IMR-90 (cell line): ENCODE results near the gene PCMTD2. TPM values are rescaled to one million over a fixed set of nuclear protein-coding genes. Genes with fewer than 3 reads are reported as not detected.

Experiments
- ATAC-seq: fragments of 200-7000 bp; cut with Tn5 transposase; 2 replicates; pipeline ENCODE4 v1.9.1; 2020; ENCODE audit warnings: low read depth, mild to moderate bottlenecking, moderate library complexity
- BruUV-seq: library from RNA; stranded (reverse); fragments of 400-500 nt; replicated peaks from 2 replicates; lab custom pipeline; 2021; lab: Mats Ljungman, UMichigan
- CTCF ChIA-PET: fragments of 300-600 bp; formaldehyde crosslinking; extraction: SDS; loops from one replicate; lab custom pipeline; 2021; ENCODE audit warnings: antibody characterized with exemption; lab: Yijun Ruan, JAX
- POLR2A ChIA-PET: fragments of 300-600 bp; sonication (Branson Sonifier 250); formaldehyde crosslinking; loops from one replicate; lab custom pipeline; 2022; ENCODE audit warnings: antibody characterized with exemption; ENCODE audit not compliant: unreplicated experiment; lab: Charles Lee
- DNase-seq: peaks from one replicate; pipeline ENCODE4 v3.0.0; 2013
- H2AFZ ChIP-seq: replicated peaks from 2 replicates; pipeline ENCODE3; 2013; ENCODE audit warnings: low read length, mild to moderate bottlenecking; ENCODE audit not compliant: poor library complexity
- H2AK5ac ChIP-seq: 2 replicates; pipeline ENCODE4 v1.6.1; 2013; ENCODE audit warnings: low read depth, low read length, inconsistent platforms
- H2AK9ac ChIP-seq: replicated peaks from 2 replicates; pipeline ENCODE3; 2013; ENCODE audit warnings: mild to moderate bottlenecking, low read depth, low read length, moderate library complexity; ENCODE audit not compliant: poor library complexity
- H2BK120ac ChIP-seq: 2 replicates; pipeline ENCODE4 v1.6.1; 2013; ENCODE audit warnings: low read depth, low read length, inconsistent platforms
- H2BK15ac ChIP-seq: 3 replicates; pipeline ENCODE4 v1.6.1; 2013; ENCODE audit warnings: low read depth, low read length, inconsistent platforms
- H2BK20ac ChIP-seq: 2 replicates; pipeline ENCODE4 v1.6.1; 2013; ENCODE audit warnings: low read depth, mild to moderate bottlenecking, inconsistent platforms, low read length, moderate library complexity
- H2BK5ac ChIP-seq: 2 replicates; pipeline ENCODE4 v1.6.1; 2013; ENCODE audit warnings: mild to moderate bottlenecking, low read depth, low read length, inconsistent platforms; ENCODE audit not compliant: poor library complexity, severe bottlenecking
- H3K14ac ChIP-seq: replicated peaks from 2 replicates; pipeline ENCODE4 v1.6.1; 2013; ENCODE audit warnings: low read depth, low read length, inconsistent platforms
- H3K18ac ChIP-seq: 2 replicates; pipeline ENCODE4 v1.6.1; 2013; ENCODE audit warnings: low read depth, low read length, control low read depth
- H3K23ac ChIP-seq: 2 replicates; pipeline ENCODE4 v1.6.1; 2013; ENCODE audit warnings: low read depth, low read length, inconsistent platforms
- H3K27ac ChIP-seq: 2 replicates; pipeline ENCODE4 v1.5.1; 2013; ENCODE audit warnings: mild to moderate bottlenecking, control low read depth, low read length; ENCODE audit not compliant: insufficient read depth
- H3K27me3 ChIP-seq: 2 replicates; pipeline ENCODE4 v1.6.1; 2013; ENCODE audit warnings: low read length; ENCODE audit not compliant: control insufficient read depth, insufficient read depth
- H3K36me3 ChIP-seq: 2 replicates; pipeline ENCODE4 v1.6.1; 2013; ENCODE audit warnings: low read length, mixed read lengths; ENCODE audit not compliant: control insufficient read depth, insufficient read depth
- H3K4ac ChIP-seq: 2 replicates; pipeline ENCODE4 v1.6.1; 2013; ENCODE audit warnings: low read depth, low read length, inconsistent platforms
- H3K4me1 ChIP-seq: 2 replicates; pipeline ENCODE4 v1.6.1; 2013; ENCODE audit warnings: low read length, mixed read lengths; ENCODE audit not compliant: control insufficient read depth, insufficient read depth
- H3K4me2 ChIP-seq: 2 replicates; pipeline ENCODE4 v1.6.1; 2013; ENCODE audit warnings: low read depth, mild to moderate bottlenecking, control low read depth, low read length, moderate library complexity
- H3K4me3 ChIP-seq: 2 replicates; pipeline ENCODE4 v1.5.1; 2013; ENCODE audit warnings: low read depth, mild to moderate bottlenecking, control low read depth, low read length, moderate library complexity; ENCODE audit not compliant: insufficient read depth
- H3K56ac ChIP-seq: 2 replicates; pipeline ENCODE4 v1.6.1; 2013; ENCODE audit warnings: low read length, inconsistent platforms; ENCODE audit not compliant: insufficient read depth; ENCODE audit errors: extremely low read depth
- H3K79me1 ChIP-seq, 2 experiments: 2 replicates each; pipeline ENCODE4 v1.6.1; 2013; ENCODE audit warnings: low read length in 2 of 2, inconsistent platforms in 1 of 2, low read depth in 1 of 2
- H3K9ac ChIP-seq: 2 replicates; pipeline ENCODE4 v1.6.1; 2013; ENCODE audit warnings: low read depth, low read length, control low read depth
- H3K9me1 ChIP-seq: 2 replicates; pipeline ENCODE4 v1.6.1; 2013; ENCODE audit warnings: low read length, inconsistent platforms; ENCODE audit not compliant: insufficient read depth
- H3K9me3 ChIP-seq: 2 replicates; pipeline ENCODE4 v1.6.1; 2013; ENCODE audit warnings: low read length; ENCODE audit not compliant: control insufficient read depth, insufficient read depth
- H4K20me1 ChIP-seq: 2 replicates; pipeline ENCODE4 v1.6.1; 2013; ENCODE audit warnings: low read length, inconsistent platforms; ENCODE audit not compliant: insufficient read depth
- H4K5ac ChIP-seq: 2 replicates; pipeline ENCODE4 v1.6.1; 2013; ENCODE audit warnings: mild to moderate bottlenecking, low read depth, low read length, control low read depth
- H4K8ac ChIP-seq, 2 experiments: 2 replicates each; pipeline ENCODE4 v1.6.1; 2013; ENCODE audit warnings: low read depth in 2 of 2, low read length in 2 of 2, control low read depth in 1 of 2, inconsistent platforms in 1 of 2
- H4K91ac ChIP-seq: 2 replicates; pipeline ENCODE4 v1.6.1; 2013; ENCODE audit warnings: low read depth, low read length, inconsistent platforms; ENCODE audit not compliant: insufficient read depth
- BHLHE40 ChIP-seq: fragments of 150-350 bp; IDR thresholded peaks from 2 replicates; pipeline ENCODE4 v1.6.1; 2016; ENCODE audit warnings: mild to moderate bottlenecking, low read depth, low read length
- CHD1 ChIP-seq: IDR thresholded peaks from 2 replicates; pipeline ENCODE4 v1.6.1; 2012; ENCODE audit warnings: low read depth, low read length, improper control_type of control experiment
- FOS ChIP-seq: fragments of 150-350 bp; IDR thresholded peaks from 2 replicates; pipeline ENCODE4 v1.6.1; 2016; ENCODE audit warnings: low read depth, low read length
- MAFK ChIP-seq: IDR thresholded peaks from 2 replicates; pipeline ENCODE4 v1.6.1; 2012; ENCODE audit warnings: low read depth, low read length, improper control_type of control experiment
- MAZ ChIP-seq: IDR thresholded peaks from 2 replicates; pipeline ENCODE4 v1.6.1; 2012; ENCODE audit warnings: low read depth, mild to moderate bottlenecking, low read length, improper control_type of control experiment, moderate library complexity, borderline replicate concordance
- MXI1 ChIP-seq: IDR thresholded peaks from 2 replicates; pipeline ENCODE4 v1.6.1; 2012; ENCODE audit warnings: low read depth, mild to moderate bottlenecking, low read length, moderate library complexity, borderline replicate concordance
- POLR2A ChIP-seq: IDR thresholded peaks from 2 replicates; pipeline ENCODE4 v1.6.1; 2012; ENCODE audit warnings: mild to moderate bottlenecking, low read depth, low read length
- RAD21 ChIP-seq: IDR thresholded peaks from 2 replicates; pipeline ENCODE4 v1.6.1; 2012; ENCODE audit warnings: low read length, improper control_type of control experiment
- RCOR1 ChIP-seq: IDR thresholded peaks from 2 replicates; pipeline ENCODE4 v1.6.1; 2012; ENCODE audit warnings: mild to moderate bottlenecking, low read length, improper control_type of control experiment; ENCODE audit not compliant: insufficient replicate concordance
- SMC3 ChIP-seq: fragments of 150-350 bp; IDR thresholded peaks from 2 replicates; pipeline ENCODE4 v1.6.1; 2016; ENCODE audit warnings: low read depth, mild to moderate bottlenecking, antibody characterized with exemption, low read length, moderate library complexity
- WGBS, 2 experiments: methylation state at CpG; one replicate each; pipeline versions ENCODE4 v1.1.5 to v1.1.7; 2013; ENCODE audit warnings: missing lambda C conversion rate in 2 of 2; ENCODE audit not compliant: insufficient read length in 1 of 2; ENCODE audit errors: extremely low coverage in 2 of 2; 5-methylcytosine and 5-hydroxymethylcytosine counted together
- dilution Hi-C: fragments of 300-500 bp; cut with HindIII; formaldehyde crosslinking; loops from one replicate; pipeline ENCODE4 v1.14.3; 2018; ENCODE audit warnings: low sequenced_read_pairs; ENCODE audit not compliant: unreplicated experiment
- in situ Hi-C: fragments of 300-500 bp; cut with MboI; formaldehyde crosslinking; loops from 3 replicates; pipeline ENCODE4 v1.14.3; 2019; ENCODE audit warnings: low sequenced_read_pairs, inconsistent platforms, mixed read lengths
- intact Hi-C: fragments of 100-400 bp; cut with micrococcal nuclease; formaldehyde crosslinking; loops from 2 replicates; pipeline ENCODE4 v1.10.0; 2022
- polyA plus RNA-seq, 3 experiments: library from polyadenylated mRNA; depleted of rRNA; stranded (reverse); fragments of >200 nt; gene quantifications; 2 replicates each; pipeline ENCODE4 v1.2.3, GENCODE V29; 2012; ENCODE audit warnings: low replicate concordance in 1 of 3
- total RNA-seq: library from RNA; depleted of rRNA; stranded (reverse); fragments of >200 nt; gene quantifications from 2 replicates; pipeline ENCODE4 v1.2.3, GENCODE V29; 2012
- TF ChIP-seq, protein P1 (sequence below): conservative IDR thresholded peaks from 2 replicates; pipeline ENCODE4 v1.5.1; 2012; ENCODE audit warnings: mild to moderate bottlenecking, low read depth, low read length, improper control_type of control experiment
- TF ChIP-seq, protein P2 (sequence below): fragments of 150-350 bp; IDR thresholded peaks from 2 replicates; pipeline ENCODE4 v1.6.1; 2016; ENCODE audit warnings: low read depth, mild to moderate bottlenecking, low read length, moderate library complexity, borderline replicate concordance

Gene PCMTD2
- total and polyA plus RNA-seq, 2 of the 4 experiments (the other 2 are of a cell fraction): 23.6 to 28.3 TPM

- H2AFZ ChIP-seq: peak overlapping the region; percentile 79
- intact Hi-C loops (no loop called here), dilution Hi-C loops (no loop called here), in situ Hi-C loops (no loop called here)
- peak overlapping the region; percentile 73 for H4K91ac ChIP-seq
- peaks cover 10% of the 10 kb centered on the region for H3K27me3 ChIP-seq
- BruUV-seq: no TSS peak
- peak overlapping the region; percentile 73 for H3K14ac ChIP-seq
- H3K9me3 ChIP-seq: no peaks in the 10 kb centered on the region
- no peaks in the 10 kb centered on the region for H3K36me3 ChIP-seq
- H3K18ac ChIP-seq: peak overlapping the region; percentile 60
- H2BK5ac ChIP-seq: peak overlapping the region; percentile 75
- peaks cover 19% of the 10 kb centered on the region for H3K9me1 ChIP-seq
- peak overlapping the region; percentile 77; the same call in 1 of the 2 replicates for H3K23ac ChIP-seq
- peak overlapping the region; percentile 90 for H2AK9ac ChIP-seq
- peak overlapping the region; percentile 50 to 83; a peak in 3 of 4 replicates for H4K8ac ChIP-seq
- H3K4me1 ChIP-seq: peaks cover 27% of the 10 kb centered on the region
- peak overlapping the region; percentile 86 for H3K4ac ChIP-seq
- peak overlapping the region; percentile 8; the same call in 1 of the 2 replicates for H3K9ac ChIP-seq
- ChIA-PET CTCF (interaction anchor here (1.0 kb wide), 1 partner anchor 35 kb away, joined by 5 read pairs; no protein-coding TSS in a partner anchor), POLR2A (no interaction called here)
- ATAC-seq (peak; percentile 93), DNase-seq (peak; percentile 97)
- peak overlapping the region; percentile 19; the same call in 1 of the 2 replicates for H3K4me2 ChIP-seq
- H4K20me1 ChIP-seq: no peaks in the 10 kb centered on the region
- H3K79me1 ChIP-seq: no peaks in the 10 kb centered on the region; a peak in 1 of 4 replicates
- H2BK15ac ChIP-seq: peak overlapping the region; percentile 96; the same call in 2 of the 3 replicates
- H3K4me3 ChIP-seq: no peak overlapping the region
- peak overlapping the region; percentile 75; the same call in 1 of the 2 replicates for H2BK20ac ChIP-seq
- WGBS, 2 experiments: 0% methylated on average over 1 of the region's 10 CpGs; no CpG with 5 or more reads in 1 of the 2 experiments
- peak overlapping the region; percentile 97 for H2AK5ac ChIP-seq
- H4K5ac ChIP-seq: peak overlapping the region; percentile 53
- H3K56ac ChIP-seq: no peak overlapping the region
- peak overlapping the region; percentile 86 for H3K27ac ChIP-seq
- peak overlapping the region; percentile 93 for H2BK120ac ChIP-seq
- TF ChIP-seq BHLHE40: 0 out of 2 replicates have a peak, but pooled peaks have one; percentile 22
- TF ChIP-seq, protein P1, sequence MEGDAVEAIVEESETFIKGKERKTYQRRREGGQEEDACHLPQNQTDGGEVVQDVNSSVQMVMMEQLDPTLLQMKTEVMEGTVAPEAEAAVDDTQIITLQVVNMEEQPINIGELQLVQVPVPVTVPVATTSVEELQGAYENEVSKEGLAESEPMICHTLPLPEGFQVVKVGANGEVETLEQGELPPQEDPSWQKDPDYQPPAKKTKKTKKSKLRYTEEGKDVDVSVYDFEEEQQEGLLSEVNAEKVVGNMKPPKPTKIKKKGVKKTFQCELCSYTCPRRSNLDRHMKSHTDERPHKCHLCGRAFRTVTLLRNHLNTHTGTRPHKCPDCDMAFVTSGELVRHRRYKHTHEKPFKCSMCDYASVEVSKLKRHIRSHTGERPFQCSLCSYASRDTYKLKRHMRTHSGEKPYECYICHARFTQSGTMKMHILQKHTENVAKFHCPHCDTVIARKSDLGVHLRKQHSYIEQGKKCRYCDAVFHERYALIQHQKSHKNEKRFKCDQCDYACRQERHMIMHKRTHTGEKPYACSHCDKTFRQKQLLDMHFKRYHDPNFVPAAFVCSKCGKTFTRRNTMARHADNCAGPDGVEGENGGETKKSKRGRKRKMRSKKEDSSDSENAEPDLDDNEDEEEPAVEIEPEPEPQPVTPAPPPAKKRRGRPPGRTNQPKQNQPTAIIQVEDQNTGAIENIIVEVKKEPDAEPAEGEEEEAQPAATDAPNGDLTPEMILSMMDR: peak; percentile 33
- TF ChIP-seq FOS: peak; percentile 79
- TF ChIP-seq POLR2A: peak; percentile 26; the same call in 1 of the 2 replicates
- TF ChIP-seq MAFK: no peak
- peak; percentile 32; the same call in 1 of the 2 replicates for TF ChIP-seq RAD21
- peak; percentile 79 for TF ChIP-seq MAZ
- TF ChIP-seq RCOR1: peak; percentile 72
- peak; percentile 34; the same call in 1 of the 2 replicates for TF ChIP-seq MXI1
- TF ChIP-seq, protein P2, sequence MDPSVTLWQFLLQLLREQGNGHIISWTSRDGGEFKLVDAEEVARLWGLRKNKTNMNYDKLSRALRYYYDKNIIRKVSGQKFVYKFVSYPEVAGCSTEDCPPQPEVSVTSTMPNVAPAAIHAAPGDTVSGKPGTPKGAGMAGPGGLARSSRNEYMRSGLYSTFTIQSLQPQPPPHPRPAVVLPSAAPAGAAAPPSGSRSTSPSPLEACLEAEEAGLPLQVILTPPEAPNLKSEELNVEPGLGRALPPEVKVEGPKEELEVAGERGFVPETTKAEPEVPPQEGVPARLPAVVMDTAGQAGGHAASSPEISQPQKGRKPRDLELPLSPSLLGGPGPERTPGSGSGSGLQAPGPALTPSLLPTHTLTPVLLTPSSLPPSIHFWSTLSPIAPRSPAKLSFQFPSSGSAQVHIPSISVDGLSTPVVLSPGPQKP: no peak
- no peak for TF ChIP-seq SMC3
- 0 out of 2 replicates have a peak, but pooled peaks have one; percentile 55 for TF ChIP-seq CHD1
These were observed 31.0 kb upstream of the PCMTD2 start for GRCh38 chr20:64224351-64225170.
